Measurements from ENCODE around the gene RBM34. TPM values are rescaled to one million over a fixed set of nuclear protein-coding genes. Genes with fewer than 3 reads are reported as not detected.

The RBM34 gene
- total RNA-seq, 3 donors from 2014 or later: 42.9 to 54.0 (median 52.2) TPM

GRCh38 chr1:235181561-235182245, 20.7 kb upstream of the RBM34 start:
- H3K27me3 ChIP-seq: no peaks in the 10 kb centered on the region
- no peaks in the 10 kb centered on the region for H3K4me1 ChIP-seq
- intact Hi-C loops (cut with DNase I; ENCODE audit: low total_unique reads): no loop called here
- TF ChIP-seq POLR2A (IDR thresholded peaks at IDR 0.05): no peak
- TF ChIP-seq POLR2AphosphoS5 (IDR thresholded peaks at IDR 0.05): no peak
- TF ChIP-seq CTCF (IDR thresholded peaks at IDR 0.05): no peak
- H3K9me3 ChIP-seq: no peaks in the 10 kb centered on the region
- H3K27ac ChIP-seq: no peak overlapping the region
- H3K4me3 ChIP-seq: no peak overlapping the region
- DNase-seq (ENCODE audit: low spot score in 2 of 2): no peak
- H3K36me3 ChIP-seq: no peaks in the 10 kb centered on the region

- Histone ChIP-seq H3K36me3 (no peaks in the 10 kb centered on the region), H3K4me1 (no peaks in the 10 kb centered on the region), H3K27me3 (no peaks in the 10 kb centered on the region), H3K27ac (no peak overlapping the region), H3K9me3 (no peaks in the 10 kb centered on the region), H3K4me3 (no peak overlapping the region)
- no peak for DNase-seq (ENCODE audit: low spot score in 2 of 2)
- intact Hi-C loops (cut with DNase I; ENCODE audit: low total_unique reads): no loop called here
- TF ChIP-seq CTCF (IDR thresholded peaks at IDR 0.05) (no peak), POLR2A (IDR thresholded peaks at IDR 0.05) (no peak), POLR2AphosphoS5 (IDR thresholded peaks at IDR 0.05) (no peak)
Measured at GRCh38 chr1:235180916-235181460, 19.9 kb upstream of the RBM34 start.

- no peaks in the 10 kb centered on the region for H3K36me3 ChIP-seq
- H3K4me1 ChIP-seq: no peaks in the 10 kb centered on the region
- H3K27ac ChIP-seq: no peak overlapping the region
- TF ChIP-seq POLR2A (IDR thresholded peaks at IDR 0.05) (no peak), CTCF (IDR thresholded peaks at IDR 0.05) (no peak), POLR2AphosphoS5 (IDR thresholded peaks at IDR 0.05) (no peak)
- no peaks in the 10 kb centered on the region for H3K27me3 ChIP-seq
- DNase-seq (ENCODE audit: low spot score in 2 of 2): no peak
- H3K9me3 ChIP-seq: no peaks in the 10 kb centered on the region
- intact Hi-C loops (cut with DNase I; ENCODE audit: low total_unique reads): no loop called here
- H3K4me3 ChIP-seq: no peak overlapping the region
Measured at GRCh38 chr1:235176486-235176885, 15.4 kb upstream of the RBM34 start.

GRCh38 chr1:235169986-235170385, 8.9 kb upstream of the RBM34 start:
- intact Hi-C loops (cut with DNase I; ENCODE audit: low total_unique reads): no loop called here
- no peaks in the 10 kb centered on the region for H3K9me3 ChIP-seq
- DNase-seq (ENCODE audit: low spot score in 2 of 2): no peak
- no peak overlapping the region for H3K27ac ChIP-seq
- no peak for TF ChIP-seq POLR2A (IDR thresholded peaks at IDR 0.05)
- TF ChIP-seq CTCF (IDR thresholded peaks at IDR 0.05): no peak
- TF ChIP-seq POLR2AphosphoS5 (IDR thresholded peaks at IDR 0.05): no peak
- no peaks in the 10 kb centered on the region for H3K27me3 ChIP-seq
- peaks cover 14% of the 10 kb centered on the region for H3K36me3 ChIP-seq
- H3K4me3 ChIP-seq: no peak overlapping the region
- no peaks in the 10 kb centered on the region for H3K4me1 ChIP-seq

- Histone ChIP-seq H3K4me3 (no peak overlapping the region), H3K36me3 (peaks cover 14% of the 10 kb centered on the region), H3K27me3 (no peaks in the 10 kb centered on the region), H3K27ac (no peak overlapping the region), H3K9me3 (no peaks in the 10 kb centered on the region), H3K4me1 (no peaks in the 10 kb centered on the region)
- DNase-seq (ENCODE audit: low spot score in 2 of 2): no peak
- intact Hi-C loops (cut with DNase I; ENCODE audit: low total_unique reads): no loop called here
- TF ChIP-seq POLR2A (IDR thresholded peaks at IDR 0.05) (no peak), POLR2AphosphoS5 (IDR thresholded peaks at IDR 0.05) (no peak), CTCF (IDR thresholded peaks at IDR 0.05) (no peak)
Measured at GRCh38 chr1:235168375-235168774, 7.3 kb upstream of the RBM34 start.
